Suprapubic skin (tissue), 4 donors: ENCODE measurements around the gene PI4KB. TPM values are rescaled to one million over a fixed set of nuclear protein-coding genes. Genes with fewer than 3 reads are reported as not detected.

ENCODE experiments used
- DNase-seq, 2 donors: peaks; one replicate each; pipeline ENCODE4 v3.0.0-alpha.2; 2019; ENCODE audit warnings: low spot score in 2 of 2
- H3K27ac ChIP-seq: fragments of 200-600 bp; sonication (generic); one replicate; pipeline ENCODE4 v1.5.1; 2019
- H3K27me3 ChIP-seq: fragments of 200-600 bp; sonication (generic); one replicate; pipeline ENCODE4 v1.5.1; 2019
- H3K36me3 ChIP-seq: fragments of 200-600 bp; sonication (generic); one replicate; pipeline ENCODE4 v1.5.1; 2019
- H3K4me1 ChIP-seq: fragments of 200-600 bp; sonication (generic); one replicate; pipeline ENCODE4 v1.5.1; 2019
- H3K4me3 ChIP-seq: fragments of 200-600 bp; sonication (generic); one replicate; pipeline ENCODE4 v1.5.1; 2019; ENCODE audit warnings: mild to moderate bottlenecking
- H3K9me3 ChIP-seq: fragments of 200-600 bp; sonication (generic); one replicate; pipeline ENCODE4 v1.5.1; 2019
- EP300 ChIP-seq: sonication (generic); formaldehyde crosslinking; IDR thresholded peaks from one replicate; pipeline ENCODE4 v1.6.1; 2017; ENCODE audit warnings: antibody characterized with exemption
- POLR2A ChIP-seq, 2 donors: fragments of 450-650 bp; IDR thresholded peaks; one replicate each; pipeline ENCODE4 v1.6.1; 2017; ENCODE audit warnings: antibody characterized with exemption in 2 of 2, mild to moderate bottlenecking in 2 of 2, moderate library complexity in 2 of 2
- POLR2AphosphoS5 ChIP-seq, 3 donors: sonication (generic); formaldehyde crosslinking; IDR thresholded peaks; one replicate each; pipeline ENCODE4 v1.6.1; 2017; ENCODE audit warnings: antibody characterized with exemption in 3 of 3
- WGBS: methylation state at CpG from one replicate; pipeline ENCODE4 v1.1.5; 2018; 5-methylcytosine and 5-hydroxymethylcytosine counted together
- total RNA-seq, 4 donors: library from RNA; depleted of rRNA; stranded (reverse); fragments of >200 nt; gene quantifications; one replicate each; pipeline ENCODE4 v1.1.0, GENCODE V29; 2016
- TF ChIP-seq, protein P1 (sequence below), 2 donors: fragments of 200-600 bp in 1 of 2; fragments of 450-650 bp in 1 of 2; sonication (generic) in 1 of 2; IDR thresholded peaks; one replicate each; pipeline ENCODE4 v1.5.1; 2016 to 2019; ENCODE audit warnings: antibody characterized with exemption in 2 of 2, mild to moderate bottlenecking in 1 of 2, moderate library complexity in 1 of 2

The PI4KB gene
- total RNA-seq, 4 donors from 2014 or later: 50.0 to 102 (median 60.3) TPM

DNA sequence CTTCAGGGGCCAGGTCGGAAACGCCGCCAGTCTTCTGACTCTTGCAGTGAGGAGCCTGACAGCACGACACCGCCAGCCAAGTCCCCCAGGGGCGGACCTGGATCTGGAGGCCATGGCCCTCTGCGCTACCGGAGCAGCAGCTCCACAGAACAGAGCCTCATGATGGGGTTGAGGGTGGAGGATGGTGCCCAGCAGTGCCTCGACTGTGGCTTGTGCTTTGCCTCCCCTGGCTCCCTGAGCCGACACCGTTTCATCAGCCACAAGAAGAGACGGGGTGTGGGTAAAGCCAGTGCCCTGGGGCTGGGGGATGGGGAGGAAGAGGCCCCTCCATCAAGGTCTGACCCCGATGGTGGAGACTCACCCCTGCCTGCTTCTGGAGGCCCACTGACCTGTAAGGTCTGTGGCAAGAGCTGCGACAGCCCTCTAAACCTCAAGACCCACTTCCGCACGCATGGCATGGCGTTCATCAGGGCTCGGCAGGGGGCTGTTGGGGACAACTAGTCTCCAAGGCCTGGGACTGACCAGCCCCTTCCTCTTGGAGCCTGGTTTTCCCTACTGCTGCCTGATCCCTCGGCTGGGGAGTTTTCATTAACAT, 36.4 kb downstream of the PI4KB start:
- peaks cover 100% of the 10 kb centered on the region for H3K36me3 ChIP-seq
- DNase-seq: no peak
- TF ChIP-seq POLR2AphosphoS5 (IDR thresholded peaks at IDR 0.05) (no peak), POLR2A (IDR thresholded peaks at IDR 0.05) (no peak), EP300 (no peak)
- TF ChIP-seq, protein P1, sequence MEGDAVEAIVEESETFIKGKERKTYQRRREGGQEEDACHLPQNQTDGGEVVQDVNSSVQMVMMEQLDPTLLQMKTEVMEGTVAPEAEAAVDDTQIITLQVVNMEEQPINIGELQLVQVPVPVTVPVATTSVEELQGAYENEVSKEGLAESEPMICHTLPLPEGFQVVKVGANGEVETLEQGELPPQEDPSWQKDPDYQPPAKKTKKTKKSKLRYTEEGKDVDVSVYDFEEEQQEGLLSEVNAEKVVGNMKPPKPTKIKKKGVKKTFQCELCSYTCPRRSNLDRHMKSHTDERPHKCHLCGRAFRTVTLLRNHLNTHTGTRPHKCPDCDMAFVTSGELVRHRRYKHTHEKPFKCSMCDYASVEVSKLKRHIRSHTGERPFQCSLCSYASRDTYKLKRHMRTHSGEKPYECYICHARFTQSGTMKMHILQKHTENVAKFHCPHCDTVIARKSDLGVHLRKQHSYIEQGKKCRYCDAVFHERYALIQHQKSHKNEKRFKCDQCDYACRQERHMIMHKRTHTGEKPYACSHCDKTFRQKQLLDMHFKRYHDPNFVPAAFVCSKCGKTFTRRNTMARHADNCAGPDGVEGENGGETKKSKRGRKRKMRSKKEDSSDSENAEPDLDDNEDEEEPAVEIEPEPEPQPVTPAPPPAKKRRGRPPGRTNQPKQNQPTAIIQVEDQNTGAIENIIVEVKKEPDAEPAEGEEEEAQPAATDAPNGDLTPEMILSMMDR (IDR thresholded peaks at IDR 0.05): no peak
- H3K27me3 ChIP-seq: no peaks in the 10 kb centered on the region
- no peaks in the 10 kb centered on the region for H3K9me3 ChIP-seq
- no peaks in the 10 kb centered on the region for H3K4me1 ChIP-seq
- no peak overlapping the region for H3K27ac ChIP-seq
- WGBS: 84% methylated on average over 18 of the region's 19 CpGs
- H3K4me3 ChIP-seq: no peak overlapping the region

DNA sequence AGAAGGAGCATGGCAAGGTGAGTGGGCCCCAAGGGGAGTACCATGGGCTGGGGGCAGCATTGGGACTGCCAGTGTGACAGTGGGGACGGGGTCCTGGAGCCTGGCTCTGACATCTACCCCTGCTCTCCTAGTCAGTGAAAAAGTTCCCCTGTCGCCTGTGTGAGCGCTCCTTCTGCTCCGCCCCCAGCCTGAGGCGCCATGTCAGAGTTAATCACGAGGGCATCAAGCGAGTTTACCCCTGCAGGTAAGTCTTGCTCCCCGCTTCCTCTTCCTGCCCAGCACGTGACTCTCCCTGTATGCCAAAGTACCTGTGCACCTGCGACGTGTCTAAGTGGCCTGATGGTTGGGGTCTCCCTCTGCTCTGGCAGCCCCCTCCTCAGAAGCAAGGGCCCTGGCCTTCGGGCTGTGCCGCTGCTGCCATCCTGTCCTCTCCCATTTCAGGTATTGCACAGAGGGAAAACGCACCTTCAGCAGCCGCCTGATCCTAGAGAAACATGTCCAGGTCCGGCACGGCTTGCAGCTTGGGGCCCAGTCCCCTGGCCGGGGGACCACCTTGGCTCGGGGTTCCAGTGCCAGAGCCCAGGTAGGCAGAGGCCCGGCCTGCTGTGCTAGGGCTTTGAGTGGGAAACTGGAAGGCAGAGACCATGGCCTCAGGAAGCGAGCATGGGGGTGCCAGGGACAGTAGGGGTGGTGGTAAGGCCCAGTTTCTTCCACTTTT, 37.1 kb downstream of the PI4KB start:
- Histone ChIP-seq H3K9me3 (no peaks in the 10 kb centered on the region), H3K4me3 (no peak overlapping the region), H3K27me3 (no peaks in the 10 kb centered on the region), H3K27ac (no peak overlapping the region), H3K4me1 (no peaks in the 10 kb centered on the region), H3K36me3 (peaks cover 100% of the 10 kb centered on the region)
- no peak for DNase-seq
- WGBS: 82% methylated on average over 12 of the region's 21 CpGs
- TF ChIP-seq EP300: no peak
- TF ChIP-seq POLR2A (IDR thresholded peaks at IDR 0.05): no peak
- TF ChIP-seq, protein P1 (IDR thresholded peaks at IDR 0.05): no peak
- TF ChIP-seq POLR2AphosphoS5 (IDR thresholded peaks at IDR 0.05): no peak

DNA sequence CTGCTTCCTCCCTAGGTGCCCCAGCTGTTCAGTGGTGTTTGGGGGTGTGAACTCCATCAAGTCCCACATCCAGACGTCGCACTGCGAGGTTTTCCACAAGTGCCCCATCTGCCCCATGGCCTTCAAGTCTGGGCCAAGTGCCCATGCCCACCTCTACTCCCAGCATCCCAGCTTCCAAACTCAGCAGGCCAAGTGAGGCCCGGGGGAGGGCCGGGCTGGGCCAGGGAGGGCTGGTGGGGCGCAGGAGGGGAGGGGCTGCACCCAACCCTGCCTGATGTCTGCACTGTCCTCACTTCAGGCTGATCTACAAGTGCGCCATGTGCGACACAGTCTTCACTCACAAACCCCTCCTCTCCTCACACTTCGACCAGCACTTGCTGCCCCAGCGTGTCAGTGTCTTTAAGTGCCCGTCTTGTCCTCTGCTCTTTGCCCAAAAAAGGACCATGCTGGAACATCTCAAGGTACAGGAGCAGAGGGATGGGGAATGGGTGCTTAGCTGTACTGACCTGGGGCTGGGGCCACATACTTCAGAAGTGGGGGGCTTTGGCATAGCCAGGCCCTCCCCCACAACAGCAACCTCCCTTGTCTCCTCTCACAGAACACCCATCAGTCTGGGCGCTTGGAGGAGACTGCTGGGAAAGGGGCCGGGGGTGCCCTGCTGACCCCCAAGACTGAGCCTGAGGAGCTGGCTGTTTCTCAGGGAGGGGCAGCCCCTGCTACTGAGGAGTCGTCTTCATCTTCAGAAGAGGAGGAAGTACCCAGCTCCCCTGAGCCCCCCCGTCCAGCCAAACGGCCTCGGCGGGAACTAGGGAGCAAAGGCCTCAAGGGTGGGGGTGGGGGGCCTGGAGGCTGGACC, 37.9 kb downstream of the PI4KB start:
- Histone ChIP-seq H3K27ac (no peak overlapping the region), H3K4me1 (peaks cover 2% of the 10 kb centered on the region), H3K9me3 (no peaks in the 10 kb centered on the region), H3K27me3 (no peaks in the 10 kb centered on the region), H3K4me3 (no peak overlapping the region), H3K36me3 (peaks cover 95% of the 10 kb centered on the region)
- DNase-seq: no peak
- 80% methylated on average over 13 of the region's 18 CpGs for WGBS
- TF ChIP-seq POLR2AphosphoS5 (IDR thresholded peaks at IDR 0.05) (no peak), POLR2A (IDR thresholded peaks at IDR 0.05) (no peak), EP300 (no peak)
- TF ChIP-seq, protein P1 (IDR thresholded peaks at IDR 0.05): no peak

DNA sequence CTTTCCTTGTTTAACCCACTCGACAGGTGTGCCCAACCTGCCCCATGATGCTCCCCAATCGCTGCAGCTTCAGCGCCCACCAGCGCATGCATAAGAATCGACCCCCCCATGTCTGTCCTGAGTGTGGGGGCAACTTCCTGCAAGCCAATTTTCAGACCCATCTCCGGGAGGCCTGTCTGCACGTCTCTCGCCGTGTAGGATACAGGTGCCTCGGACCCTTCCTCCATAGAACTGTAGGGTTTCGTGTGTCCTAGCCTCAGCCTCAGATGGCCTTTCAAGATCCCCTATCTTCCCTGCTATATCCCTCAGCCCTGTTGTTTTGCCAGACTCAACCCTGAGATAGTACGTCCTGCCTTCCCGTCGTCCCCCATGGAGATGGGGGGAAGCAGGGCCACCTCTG, 38.7 kb downstream of the PI4KB start:
- Histone ChIP-seq H3K27ac (no peak overlapping the region), H3K36me3 (peaks cover 87% of the 10 kb centered on the region), H3K4me3 (no peak overlapping the region), H3K27me3 (no peaks in the 10 kb centered on the region), H3K9me3 (no peaks in the 10 kb centered on the region), H3K4me1 (peaks cover 10% of the 10 kb centered on the region)
- WGBS: 87% methylated on average over 14 of the region's 14 CpGs
- no peak for DNase-seq
- TF ChIP-seq POLR2A (IDR thresholded peaks at IDR 0.05): no peak
- TF ChIP-seq POLR2AphosphoS5 (IDR thresholded peaks at IDR 0.05): no peak
- TF ChIP-seq EP300: no peak
- TF ChIP-seq, protein P1 (IDR thresholded peaks at IDR 0.05): no peak
